HG02884 (cell line): ENCODE data around the gene ZNF473.
"Not testable (repeated sequence)": the region's sequence is repeated elsewhere in the genome, so short reads cannot be mapped to it uniquely, and the experiment has no call there.

Experiments used
- ATAC-seq: cut with Tn5 transposase; IDR thresholded peaks from one replicate; pipeline ENCODE4 v1.9.1; 2021; ENCODE audit warnings: mild to moderate bottlenecking, moderate library complexity; ENCODE audit not compliant: unreplicated experiment

The ZNF473 gene

GRCh38 chr19:50047671-50048070 lies 21.9 kb downstream of the ZNF473 start:
- ATAC-seq, result no peak

GRCh38 chr19:50050406-50051227 lies 24.8 kb downstream of the ZNF473 start:
- no peak for ATAC-seq

- ATAC-seq, result not testable (repeated sequence)
Observed at GRCh38 chr19:50051228-50051895, 25.6 kb downstream of the ZNF473 start.

- no peak for ATAC-seq
Observed at GRCh38 chr19:50051964-50052363, 26.2 kb downstream of the ZNF473 start.

GRCh38 chr19:50053119-50053518 lies 27.3 kb downstream of the ZNF473 start:
- ATAC-seq, result no peak

GRCh38 chr19:50058425-50058824 lies 32.6 kb downstream of the ZNF473 start:
- no peak for ATAC-seq

- ATAC-seq, result no peak
Observed at GRCh38 chr19:50059045-50059444, 33.2 kb downstream of the ZNF473 start.

- ATAC-seq, result no peak
Observed at GRCh38 chr19:50060107-50060506, 34.3 kb downstream of the ZNF473 start.

GRCh38 chr19:50061650-50062049 lies 35.8 kb downstream of the ZNF473 start:
- ATAC-seq, result no peak

- no peak for ATAC-seq
Observed at GRCh38 chr19:50065938-50066337, 40.1 kb downstream of the ZNF473 start.

- ATAC-seq, result no peak
Observed at GRCh38 chr19:50067575-50067974, 41.8 kb downstream of the ZNF473 start.

GRCh38 chr19:50068382-50068781 lies 42.6 kb downstream of the ZNF473 start:
- not testable (repeated sequence) for ATAC-seq

GRCh38 chr19:50075076-50075475 lies 49.3 kb downstream of the ZNF473 start:
- not testable (repeated sequence) for ATAC-seq

- ATAC-seq, result not testable (repeated sequence)
Observed at GRCh38 chr19:50075644-50076372, 50.0 kb downstream of the ZNF473 start.

- ATAC-seq, result not testable (repeated sequence)
Observed at GRCh38 chr19:50076581-50077355, 51.0 kb downstream of the ZNF473 start.

GRCh38 chr19:50079014-50079413 lies 53.2 kb downstream of the ZNF473 start:
- ATAC-seq, result not testable (repeated sequence)

GRCh38 chr19:50084440-50084839 lies 58.6 kb downstream of the ZNF473 start:
- not testable (repeated sequence) for ATAC-seq

GRCh38 chr19:50087153-50087552 lies 61.3 kb downstream of the ZNF473 start:
- not testable (repeated sequence) for ATAC-seq

- ATAC-seq, result not testable (repeated sequence)
Observed at GRCh38 chr19:50090706-50091105, 64.9 kb downstream of the ZNF473 start.

GRCh38 chr19:50091786-50092185 lies 66.0 kb downstream of the ZNF473 start:
- not testable (repeated sequence) for ATAC-seq

GRCh38 chr19:50092597-50092996 lies 66.8 kb downstream of the ZNF473 start:
- not testable (repeated sequence) for ATAC-seq
